Endothelial cell of umbilical vein (primary cell): ENCODE results near the gene IL4I1. TPM values are rescaled to one million over a fixed set of nuclear protein-coding genes. Genes with fewer than 3 reads are reported as not detected.

Source experiments
- BruUV-seq: library from RNA; stranded (reverse); fragments of 400-500 nt; replicated peaks from 2 replicates; lab custom pipeline; 2021; lab: Mats Ljungman, UMichigan
- CTCF ChIA-PET: fragments of 300-600, 350-600 bp; sonication (Branson Sonifier 250); formaldehyde crosslinking; loops from one replicate; lab custom pipeline; 2021; ENCODE audit warnings: antibody characterized with exemption, inconsistent platforms; lab: Charles Lee
- POLR2A ChIA-PET: fragments of 300-600, 350-600 bp; sonication (Branson Sonifier 250); formaldehyde crosslinking; loops from one replicate; lab custom pipeline; 2021; ENCODE audit warnings: antibody characterized with exemption, inconsistent platforms; lab: Charles Lee
- DNase-seq: peaks from one replicate; pipeline ENCODE4 v3.0.0-alpha.2; 2011; ENCODE audit warnings: low read depth, low spot score
- FAIRE-seq: peaks from 2 replicates; lab custom pipeline; 2011; peaks lifted over from hg19 to GRCh38; lab: Jason Lieb, UNC
- H2AFZ ChIP-seq: 2 replicates; pipeline ENCODE4 v1.6.0; 2012; ENCODE audit warnings: low read depth, low read length, control low read depth, inconsistent platforms
- H3K27ac ChIP-seq: 2 replicates; pipeline ENCODE4 v1.5.1; 2011; ENCODE audit warnings: low read depth, mild to moderate bottlenecking, control low read depth, low read length, moderate library complexity; ENCODE audit not compliant: insufficient read depth
- H3K27me3 ChIP-seq, 2 experiments: 2 replicates each; pipeline versions ENCODE4 v1.6.0 to v1.6.1; 2011; ENCODE audit warnings: low read length in 2 of 2, mixed read lengths in 1 of 2; ENCODE audit not compliant: control insufficient read depth in 2 of 2, insufficient read depth in 2 of 2
- H3K36me3 ChIP-seq, 2 experiments: 2 replicates in 1 of 2; 3 replicates in 1 of 2; pipeline ENCODE4 v1.5.1; 2011; ENCODE audit warnings: low read length in 2 of 2, mild to moderate bottlenecking in 1 of 2, moderate library complexity in 1 of 2; ENCODE audit not compliant: control insufficient read depth in 2 of 2, insufficient read depth in 2 of 2; ENCODE audit errors: extremely low read depth in 1 of 2
- H3K4me1 ChIP-seq: 3 replicates; pipeline ENCODE4 v1.5.1; 2011; ENCODE audit warnings: mild to moderate bottlenecking, low read length; ENCODE audit not compliant: control insufficient read depth, insufficient read depth; ENCODE audit errors: extremely low read depth
- H3K4me2 ChIP-seq: 2 replicates; pipeline ENCODE4 v1.6.1; 2011; ENCODE audit warnings: low read length, control low read depth, mixed read lengths; ENCODE audit not compliant: insufficient read depth
- H3K4me3 ChIP-seq, 3 experiments: fragments of 200-600 bp in 1 of 3; sonication (generic), shearing (Covaris generic) in 1 of 3; replicated peaks in 1 of 3; 2 replicates each; pipeline ENCODE4 v1.5.1; 2011 to 2016; ENCODE audit warnings: control low read depth in 3 of 3, low read length in 3 of 3, mild to moderate bottlenecking in 2 of 3, inconsistent platforms in 1 of 3, low read depth in 1 of 3, moderate library complexity in 1 of 3; ENCODE audit not compliant: insufficient read depth in 1 of 3
- H3K79me2 ChIP-seq: 2 replicates; pipeline ENCODE4 v1.6.0; 2012; ENCODE audit warnings: low read length, inconsistent platforms; ENCODE audit not compliant: control insufficient read depth, insufficient read depth
- H3K9ac ChIP-seq: replicated peaks from 2 replicates; pipeline ENCODE3; 2011; ENCODE audit warnings: low read length, control low read depth; ENCODE audit not compliant: insufficient read depth; ENCODE audit errors: extremely low read depth
- H3K9me1 ChIP-seq: replicated peaks from 3 replicates; pipeline ENCODE4 v1.6.0; 2011; ENCODE audit warnings: mild to moderate bottlenecking, low read length; ENCODE audit not compliant: control insufficient read depth, insufficient read depth; ENCODE audit errors: extremely low read depth
- H3K9me3 ChIP-seq: replicated peaks from 2 replicates; pipeline ENCODE4 v1.5.1; 2012; ENCODE audit warnings: low read length, inconsistent platforms; ENCODE audit not compliant: control insufficient read depth, insufficient read depth
- H4K20me1 ChIP-seq: replicated peaks from 2 replicates; pipeline ENCODE3; 2011; ENCODE audit warnings: mild to moderate bottlenecking, low read length; ENCODE audit not compliant: control insufficient read depth, insufficient read depth; ENCODE audit errors: extremely low read depth
- CTCF ChIP-seq, 2 donors: IDR thresholded peaks; 1 replicate in 1 of 2; 2 replicates in 1 of 2; pipeline ENCODE4 v1.5.1; 2011; ENCODE audit warnings: low read length in 2 of 2, mild to moderate bottlenecking in 2 of 2, moderate library complexity in 2 of 2, control low read depth in 1 of 2, inconsistent platforms in 1 of 2, low read depth in 1 of 2; ENCODE audit not compliant: insufficient read depth in 1 of 2; ENCODE audit errors: extremely low read depth in 1 of 2
- EZH2 ChIP-seq: IDR thresholded peaks from 2 replicates; pipeline ENCODE4 v1.6.1; 2012; ENCODE audit warnings: borderline replicate concordance, low read depth, mild to moderate bottlenecking, moderate library complexity, low read length, inconsistent platforms; ENCODE audit not compliant: severe bottlenecking
- FOS ChIP-seq: IDR thresholded peaks from 2 replicates; pipeline ENCODE4 v1.6.1; 2011; ENCODE audit warnings: mild to moderate bottlenecking, low read length, moderate library complexity, borderline replicate concordance; ENCODE audit not compliant: insufficient read depth
- GATA2 ChIP-seq: IDR thresholded peaks from 2 replicates; pipeline ENCODE4 v1.7.0; 2011; ENCODE audit warnings: low read depth, mild to moderate bottlenecking, moderate library complexity, mixed read lengths, low read length; ENCODE audit not compliant: insufficient read length, insufficient read depth
- JUN ChIP-seq: IDR thresholded peaks from 2 replicates; pipeline ENCODE4 v1.6.1; 2011; ENCODE audit warnings: borderline replicate concordance, low read depth; ENCODE audit not compliant: insufficient read length, insufficient read depth
- MAX ChIP-seq: IDR thresholded peaks from 2 replicates; pipeline ENCODE4 v1.6.1; 2011; ENCODE audit not compliant: insufficient read depth, insufficient read length
- MYC ChIP-seq: IDR thresholded peaks from one replicate; pipeline ENCODE4 v1.6.1; 2011; ENCODE audit warnings: mild to moderate bottlenecking, low read depth, low read length
- POLR2A ChIP-seq: IDR thresholded peaks from 2 replicates; pipeline ENCODE4 v1.6.1; 2012; ENCODE audit warnings: low read depth, mild to moderate bottlenecking, control low read depth, low read length
- POLR2AphosphoS5 ChIP-seq: IDR thresholded peaks from 2 replicates; pipeline ENCODE4 v1.6.1; 2012; ENCODE audit warnings: low read depth, mild to moderate bottlenecking, control low read depth, low read length, moderate library complexity; ENCODE audit not compliant: insufficient read depth
- dilution Hi-C: fragments of 300-500 bp; cut with MboI; formaldehyde crosslinking; loops from one replicate; pipeline ENCODE4 v1.15.0; 2019; ENCODE audit warnings: low sequenced_read_pairs; ENCODE audit not compliant: extremely low pct_ligation_motif_present
- intact Hi-C: fragments of 100-400 bp; cut with micrococcal nuclease; formaldehyde crosslinking; loops from one replicate; pipeline ENCODE4 v1.10.0; 2022
- polyA plus RNA-seq, 4 experiments: library from polyadenylated mRNA; depleted of rRNA in 3 of 4; stranded (reverse) in 3 of 4; unstranded in 1 of 4; fragments of >200 nt; gene quantifications; 2 replicates each; pipeline versions ENCODE4 v1.2.1 to v1.2.3, GENCODE V29; 2011 to 2012; ENCODE audit warnings: missing spikeins in 1 of 4
- total RNA-seq: library from RNA; stranded (reverse); gene quantifications from 2 replicates; pipeline ENCODE4 v1.2.3, GENCODE V29; 2021

Gene IL4I1
- total and polyA plus RNA-seq, 2 donors (not counting 3 experiments of a cell fraction or from before 2014, with no cell fraction given): 5.0 to 5.6 TPM

GRCh38 chr19:49887665-49888509 lies 8.8 kb downstream of the IL4I1 start:
- no peaks in the 10 kb centered on the region for H3K9me3 ChIP-seq
- H3K27ac ChIP-seq: no peak overlapping the region
- peaks cover 15 to 18% of the 10 kb centered on the region in 2 experiments for H3K36me3 ChIP-seq
- H3K4me2 ChIP-seq: no peak overlapping the region
- H3K79me2 ChIP-seq: no peaks in the 10 kb centered on the region
- DNase-seq (no peak), FAIRE-seq (no peak)
- no peaks in the 10 kb centered on the region for H3K9me1 ChIP-seq
- no peaks in the 10 kb centered on the region for H3K27me3 ChIP-seq
- ChIA-PET POLR2A (no interaction called here), CTCF (no interaction called here)
- H2AFZ ChIP-seq: no peak overlapping the region
- peaks cover 3% of the 10 kb centered on the region for H3K4me1 ChIP-seq
- H3K9ac ChIP-seq: no peak overlapping the region
- dilution Hi-C loops (no loop called here), intact Hi-C loops (no loop called here)
- H4K20me1 ChIP-seq: no peaks in the 10 kb centered on the region
- H3K4me3 ChIP-seq: no peak overlapping the region
- no TSS peak for BruUV-seq
- TF ChIP-seq MYC (no peak), POLR2A (no peak), JUN (no peak), POLR2AphosphoS5 (no peak), EZH2 (no peak), FOS (no peak), CTCF (IDR thresholded peaks at IDR 0.05; ENCODE audit: extremely low read depth in 1 of 2, insufficient read depth in 1 of 2, low read depth in 1 of 2, low read length in 2 of 2) (no peak), GATA2 (no peak), MAX (no peak)
